ELR (cell line): ENCODE measurements around the gene CDC7.
A peak's percentile ranks its signal among the peaks of the same experiment; 100 is the strongest.
"Not testable (repeated sequence)": the region's sequence is repeated elsewhere in the genome, so short reads cannot be mapped to it uniquely, and the experiment has no call there.

Experiments
- DNase-seq: peaks from one replicate; pipeline ENCODE4 v3.0.0-alpha.2; 2015; ENCODE audit warnings: low read depth

The CDC7 gene

GRCh38 chr1:91510754-91511153, 10.1 kb downstream of the CDC7 start:
- no peak for DNase-seq

GRCh38 chr1:91511386-91511785, 10.7 kb downstream of the CDC7 start:
- DNase-seq = peak; percentile 74

- DNase-seq = peak; percentile 45
These were observed 12.5 kb downstream of the CDC7 start for GRCh38 chr1:91513160-91513559.

- no peak for DNase-seq
These were observed 13.1 kb downstream of the CDC7 start for GRCh38 chr1:91513706-91514105.

GRCh38 chr1:91515994-91516393, 15.3 kb downstream of the CDC7 start:
- DNase-seq = no peak

GRCh38 chr1:91516605-91517004, 16.0 kb downstream of the CDC7 start:
- DNase-seq = not testable (repeated sequence)

- not testable (repeated sequence) for DNase-seq
These were observed 18.5 kb downstream of the CDC7 start for GRCh38 chr1:91519167-91519566.

GRCh38 chr1:91520942-91521507, 20.4 kb downstream of the CDC7 start:
- no peak for DNase-seq

GRCh38 chr1:91523482-91523881, 22.8 kb downstream of the CDC7 start:
- no peak for DNase-seq

- peak; percentile 40 for DNase-seq
These were observed 25.8 kb downstream of the CDC7 start for GRCh38 chr1:91526496-91526895.

GRCh38 chr1:91527266-91527765, 26.7 kb downstream of the CDC7 start:
- no peak for DNase-seq

- DNase-seq = no peak
These were observed 27.1 kb downstream of the CDC7 start for GRCh38 chr1:91527781-91528180.

GRCh38 chr1:91529856-91530255, 29.2 kb downstream of the CDC7 start:
- peak; percentile 62 for DNase-seq

- DNase-seq = no peak
These were observed 32.8 kb downstream of the CDC7 start for GRCh38 chr1:91533361-91534024.

- no peak for DNase-seq
These were observed 34.8 kb downstream of the CDC7 start for GRCh38 chr1:91535441-91535840.

GRCh38 chr1:91537281-91537986, 36.8 kb downstream of the CDC7 start:
- peak; percentile 71 for DNase-seq

- no peak for DNase-seq
These were observed 37.3 kb downstream of the CDC7 start for GRCh38 chr1:91537987-91538304.

GRCh38 chr1:91540910-91541309, 40.3 kb downstream of the CDC7 start:
- DNase-seq = no peak

GRCh38 chr1:91541918-91542533, 41.4 kb downstream of the CDC7 start:
- DNase-seq = no peak

GRCh38 chr1:91545506-91546300, 45.1 kb downstream of the CDC7 start:
- DNase-seq = no peak

GRCh38 chr1:91546301-91546581, 45.6 kb downstream of the CDC7 start:
- no peak for DNase-seq

- DNase-seq = no peak
These were observed 46.2 kb downstream of the CDC7 start for GRCh38 chr1:91546876-91547275.
